Dendritic cell treated with granulocyte-macrophage colony-stimulating factor and Interleukin-4, amounts not matched to agents 40 ng/mL and 50 ng/mL, for 4 days (primary cell): Measurements from ENCODE around the gene TREX2.

ENCODE experiments used
- H3K27ac Mint-ChIP-seq: one replicate; pipeline ENCODE4 v1.8.0; 2022; ENCODE audit warnings: mild to moderate bottlenecking, mixed read lengths
- H3K27me3 Mint-ChIP-seq: one replicate; pipeline ENCODE4 v1.8.0; 2022; ENCODE audit warnings: mild to moderate bottlenecking, mixed read lengths
- H3K36me3 Mint-ChIP-seq: one replicate; pipeline ENCODE4 v1.8.0; 2022; ENCODE audit warnings: low read depth, mixed read lengths
- H3K4me1 Mint-ChIP-seq: one replicate; pipeline ENCODE4 v1.8.0; 2022; ENCODE audit warnings: low read depth, mixed read lengths
- H3K4me3 Mint-ChIP-seq: one replicate; pipeline ENCODE4 v1.8.0; 2022; ENCODE audit warnings: mild to moderate bottlenecking, moderate library complexity, mixed read lengths
- H3K9me3 Mint-ChIP-seq: one replicate; pipeline ENCODE4 v1.8.0; 2022; ENCODE audit warnings: mixed read lengths
- intact Hi-C: fragments of 100-400 bp; cut with micrococcal nuclease; formaldehyde crosslinking; loops from one replicate; pipeline ENCODE4 v1.15.0; 2022

Gene TREX2

GRCh38 chrX:153420851-153421599 lies 24.8 kb downstream of the TREX2 start:
- H3K27ac Mint-ChIP-seq = no peak overlapping the region
- no peaks in the 10 kb centered on the region for H3K27me3 Mint-ChIP-seq
- peaks cover 29% of the 10 kb centered on the region for H3K36me3 Mint-ChIP-seq
- no peak overlapping the region for H3K4me3 Mint-ChIP-seq
- H3K4me1 Mint-ChIP-seq = peaks cover 16% of the 10 kb centered on the region
- intact Hi-C loops = no loop called here
- no peaks in the 10 kb centered on the region for H3K9me3 Mint-ChIP-seq

- Mint-ChIP-seq H3K9me3 (no peaks in the 10 kb centered on the region), H3K27ac (no peak overlapping the region), H3K36me3 (peaks cover 29% of the 10 kb centered on the region), H3K4me1 (peaks cover 36% of the 10 kb centered on the region), H3K27me3 (peaks cover 1% of the 10 kb centered on the region), H3K4me3 (no peak overlapping the region)
- intact Hi-C loops = no loop called here
Measured at GRCh38 chrX:153417637-153418036, 28.2 kb downstream of the TREX2 start.

DNA sequence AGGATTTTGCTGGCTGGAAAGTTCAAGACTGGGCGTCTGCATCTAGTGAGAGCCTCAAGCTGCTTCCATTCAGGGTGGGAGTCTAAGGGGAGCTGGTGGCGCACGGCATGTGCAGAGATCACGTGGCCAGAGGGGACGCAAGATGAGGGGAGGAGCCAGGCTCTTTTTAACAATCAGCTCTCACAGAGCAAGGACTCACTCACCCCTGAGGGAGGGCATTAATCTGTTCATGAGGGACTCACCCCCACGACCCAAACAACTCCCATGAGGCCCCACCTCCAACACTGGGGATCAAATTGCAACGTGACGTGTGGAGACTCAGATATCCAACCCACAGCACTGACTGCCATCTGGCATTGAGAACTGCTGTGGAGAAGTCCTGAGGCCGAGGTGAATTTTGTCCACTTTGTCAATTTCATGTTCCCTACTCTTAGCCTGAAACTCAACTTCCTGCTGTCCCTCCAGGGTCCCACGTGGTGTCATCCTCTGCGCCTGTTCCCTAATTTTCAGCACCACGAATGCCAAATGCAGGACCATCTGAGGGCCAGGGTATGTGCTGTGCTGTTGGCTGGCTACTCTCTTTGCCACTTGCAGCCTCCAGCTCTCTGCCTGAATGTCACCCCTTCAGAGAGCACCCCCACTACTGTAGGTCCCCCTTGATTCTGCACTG lies 28.9 kb downstream of the TREX2 start:
- no peak overlapping the region for H3K4me3 Mint-ChIP-seq
- peak overlapping the region; percentile 60 for H3K27ac Mint-ChIP-seq
- no peaks in the 10 kb centered on the region for H3K9me3 Mint-ChIP-seq
- H3K27me3 Mint-ChIP-seq = peaks cover 7% of the 10 kb centered on the region
- peaks cover 44% of the 10 kb centered on the region for H3K4me1 Mint-ChIP-seq
- intact Hi-C loops = no loop called here
- H3K36me3 Mint-ChIP-seq = peaks cover 29% of the 10 kb centered on the region

GRCh38 chrX:153414856-153415510 lies 30.9 kb downstream of the TREX2 start:
- intact Hi-C loops = no loop called here
- no peaks in the 10 kb centered on the region for H3K9me3 Mint-ChIP-seq
- peaks cover 8% of the 10 kb centered on the region for H3K27me3 Mint-ChIP-seq
- H3K27ac Mint-ChIP-seq = no peak overlapping the region
- no peak overlapping the region for H3K4me3 Mint-ChIP-seq
- H3K36me3 Mint-ChIP-seq = peaks cover 9% of the 10 kb centered on the region
- peaks cover 51% of the 10 kb centered on the region for H3K4me1 Mint-ChIP-seq

DNA sequence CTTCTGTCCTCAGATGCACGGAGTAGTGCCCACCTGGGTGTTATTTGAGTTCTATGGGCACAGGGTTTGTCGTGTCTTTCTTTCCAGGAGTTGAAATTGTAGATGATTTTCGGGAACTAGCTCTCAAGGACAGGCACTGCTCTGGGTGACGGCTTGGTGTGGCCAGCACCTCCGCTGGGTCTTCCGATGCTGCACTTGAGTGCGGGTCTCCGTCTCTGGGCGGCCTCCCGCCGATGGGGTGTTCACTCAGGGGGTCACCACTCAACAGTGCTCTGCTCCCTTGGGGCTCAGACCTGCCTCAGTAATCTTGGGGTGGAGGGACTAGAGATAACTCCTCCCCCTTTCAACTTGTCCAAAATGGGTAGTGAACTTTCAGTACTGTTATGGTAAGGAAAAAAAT lies 32.1 kb downstream of the TREX2 start:
- intact Hi-C loops = no loop called here
- no peak overlapping the region for H3K27ac Mint-ChIP-seq
- peaks cover 51% of the 10 kb centered on the region for H3K4me1 Mint-ChIP-seq
- peaks cover 6% of the 10 kb centered on the region for H3K36me3 Mint-ChIP-seq
- H3K27me3 Mint-ChIP-seq = peaks cover 8% of the 10 kb centered on the region
- no peaks in the 10 kb centered on the region for H3K9me3 Mint-ChIP-seq
- no peak overlapping the region for H3K4me3 Mint-ChIP-seq

GRCh38 chrX:153412746-153413720 lies 32.8 kb downstream of the TREX2 start:
- intact Hi-C loops = no loop called here
- no peaks in the 10 kb centered on the region for H3K9me3 Mint-ChIP-seq
- H3K36me3 Mint-ChIP-seq = no peaks in the 10 kb centered on the region
- H3K27ac Mint-ChIP-seq = peak overlapping the region; percentile 72
- peaks cover 8% of the 10 kb centered on the region for H3K27me3 Mint-ChIP-seq
- peak overlapping the region; percentile 78 for H3K4me3 Mint-ChIP-seq
- H3K4me1 Mint-ChIP-seq = peaks cover 51% of the 10 kb centered on the region

DNA sequence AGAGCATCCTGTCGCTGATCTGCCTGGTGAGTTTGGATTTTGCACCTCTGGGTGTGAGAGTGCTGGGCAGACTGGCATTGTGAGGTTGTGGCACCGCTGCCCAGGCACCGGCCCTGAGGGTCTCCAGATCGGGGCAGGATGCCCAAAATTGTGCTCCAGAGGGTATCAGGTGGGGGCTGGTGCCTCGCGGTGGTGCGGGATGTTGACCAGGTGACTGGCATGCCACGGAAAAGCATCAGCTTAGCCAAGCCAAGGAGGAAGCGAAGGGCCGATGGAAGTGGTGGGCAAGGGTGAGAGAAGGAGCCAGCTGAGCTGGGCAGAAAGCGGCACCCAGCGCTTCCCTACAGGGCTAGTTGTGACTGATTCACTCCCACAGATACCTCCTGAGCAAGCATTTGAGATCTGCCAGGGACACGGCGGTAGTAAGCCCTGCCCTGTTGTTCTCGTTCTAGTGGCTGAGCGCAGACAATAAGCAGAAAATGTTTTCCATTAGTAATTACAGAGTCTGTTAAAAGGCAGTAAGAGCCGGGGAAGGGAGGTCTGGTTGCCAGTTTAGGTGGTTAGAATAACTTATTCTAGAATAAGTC lies 33.8 kb downstream of the TREX2 start:
- Mint-ChIP-seq H3K9me3 (no peaks in the 10 kb centered on the region), H3K4me3 (peak overlapping the region; percentile 78), H3K27me3 (peaks cover 8% of the 10 kb centered on the region), H3K36me3 (no peaks in the 10 kb centered on the region), H3K27ac (peak overlapping the region; percentile 72), H3K4me1 (peaks cover 45% of the 10 kb centered on the region)
- intact Hi-C loops = no loop called here

- intact Hi-C loops = no loop called here
- Mint-ChIP-seq H3K36me3 (no peaks in the 10 kb centered on the region), H3K27me3 (peaks cover 8% of the 10 kb centered on the region), H3K27ac (peak within 1 kb of the TSS; percentile 72), H3K4me3 (peak within 1 kb of the TSS; percentile 78), H3K4me1 (peaks cover 39% of the 10 kb centered on the region), H3K9me3 (no peaks in the 10 kb centered on the region)
Measured at GRCh38 chrX:153411255-153411987, 34.4 kb downstream of the TREX2 start, which contains the start of gene ZFP92. Gene ZFP92, plus strand, starts transcription at chrX:153411472. Its CDS starts 6,851 bp downstream, at chrX:153418323.

DNA sequence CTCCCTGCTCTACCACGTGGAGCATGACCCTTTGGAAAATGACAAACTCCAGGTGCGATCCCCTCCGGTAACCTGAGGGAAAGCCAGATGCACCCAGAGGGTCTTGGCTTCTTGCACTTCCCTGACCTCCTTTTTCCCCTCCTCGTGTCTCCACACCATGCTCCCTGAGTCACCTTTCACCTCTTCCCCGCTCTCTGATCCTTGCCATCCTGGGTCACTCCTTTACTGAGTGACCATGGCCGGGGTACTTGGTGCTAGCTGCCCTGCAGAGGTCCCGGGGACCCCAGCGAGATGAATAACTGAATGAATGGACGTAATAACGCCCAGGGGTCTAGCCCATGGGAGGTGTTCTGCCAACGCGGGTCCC lies 35.0 kb downstream of the TREX2 start:
- peak overlapping the region; percentile 70 for H3K27ac Mint-ChIP-seq
- peak overlapping the region; percentile 37 for H3K4me3 Mint-ChIP-seq
- no peaks in the 10 kb centered on the region for H3K9me3 Mint-ChIP-seq
- peaks cover 33% of the 10 kb centered on the region for H3K4me1 Mint-ChIP-seq
- peaks cover 8% of the 10 kb centered on the region for H3K27me3 Mint-ChIP-seq
- H3K36me3 Mint-ChIP-seq = no peaks in the 10 kb centered on the region
- intact Hi-C loops = no loop called here

DNA sequence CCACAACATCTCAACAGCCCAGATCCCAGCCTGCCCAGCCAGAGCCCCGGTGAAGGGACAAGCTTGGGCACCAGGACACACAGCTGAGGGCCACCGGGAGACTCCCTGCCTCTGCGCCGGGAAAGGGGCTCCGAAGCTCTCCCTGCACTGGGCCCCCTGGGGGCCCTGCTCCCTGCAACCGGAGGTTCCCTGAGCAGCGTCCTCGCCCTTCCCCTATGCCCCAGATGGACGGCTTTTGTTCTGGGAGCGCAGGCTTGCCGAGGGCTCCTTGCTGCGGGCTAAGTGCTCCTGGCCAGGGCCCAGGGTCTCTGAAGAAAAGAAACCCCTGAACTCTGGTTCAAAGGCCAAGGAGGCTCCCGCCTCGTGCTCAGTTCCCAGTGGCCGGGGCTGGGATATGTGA lies 35.5 kb downstream of the TREX2 start:
- intact Hi-C loops = no loop called here
- H3K4me3 Mint-ChIP-seq = no peak overlapping the region

DNA sequence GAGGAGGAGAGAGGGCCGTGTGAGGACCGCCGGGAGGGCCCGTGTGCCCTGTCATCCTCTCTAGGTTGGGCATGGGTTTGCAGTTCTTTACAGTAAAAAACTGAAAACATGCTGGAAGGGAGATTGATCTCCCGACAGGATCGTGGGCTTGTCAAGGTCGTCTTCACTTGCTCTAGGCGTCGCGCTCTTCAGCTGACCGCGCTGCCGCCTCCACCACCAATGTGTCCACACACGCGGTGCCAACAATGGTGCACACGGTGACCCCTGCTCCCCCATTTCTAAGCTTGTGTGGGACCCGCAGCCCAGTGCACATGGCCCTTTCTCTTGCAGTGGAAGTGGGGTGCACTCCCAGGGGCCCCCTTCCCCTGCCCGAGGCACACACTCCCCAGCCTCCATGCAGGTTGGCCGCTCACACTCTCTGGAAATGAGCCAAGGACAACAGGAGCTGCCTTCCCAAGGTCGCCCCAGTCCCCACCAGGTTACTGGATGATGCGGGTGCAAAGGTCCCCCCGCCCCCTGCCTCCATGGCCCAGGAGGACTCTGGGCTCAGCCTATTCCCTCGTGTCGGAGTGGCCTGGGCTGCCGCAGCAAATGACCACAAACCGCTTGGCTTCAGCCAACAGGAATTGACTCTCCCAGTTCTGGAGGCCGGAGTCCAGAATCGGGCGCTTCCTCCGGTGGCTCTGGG lies 36.3 kb downstream of the TREX2 start:
- intact Hi-C loops = no loop called here
- H3K4me1 Mint-ChIP-seq = peaks cover 24% of the 10 kb centered on the region

More for the DNA sequence above, 35.5 kb downstream of the TREX2 start:
- Mint-ChIP-seq H3K36me3 (no peaks in the 10 kb centered on the region), H3K27me3 (peaks cover 7% of the 10 kb centered on the region), H3K9me3 (no peaks in the 10 kb centered on the region), H3K27ac (no peak overlapping the region), H3K4me1 (peaks cover 29% of the 10 kb centered on the region)

DNA sequence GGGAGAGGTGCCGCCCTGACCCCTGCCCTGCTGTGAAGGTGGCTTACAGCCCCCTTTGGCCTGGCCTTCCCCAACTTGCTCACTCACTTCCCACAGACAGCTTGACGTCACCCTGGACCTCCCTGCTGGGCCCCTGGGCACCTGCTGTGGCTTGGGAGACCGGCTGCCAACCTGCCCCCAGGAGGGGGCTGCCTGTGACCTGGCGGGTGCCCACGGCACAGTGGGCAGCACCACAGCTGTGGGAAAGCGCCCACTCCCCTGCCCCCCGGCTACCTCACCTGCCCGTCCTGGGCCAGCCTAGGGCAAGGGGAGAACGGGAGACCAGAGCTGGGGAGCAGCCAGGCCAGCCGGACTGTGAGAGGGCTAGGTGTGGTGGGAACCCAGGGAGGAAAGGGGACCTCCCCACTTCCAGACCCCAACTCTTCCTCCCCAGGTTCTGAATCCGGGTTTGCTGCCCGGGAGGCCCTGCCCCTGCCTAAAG lies 36.9 kb downstream of the TREX2 start:
- Mint-ChIP-seq H3K27me3 (peaks cover 10% of the 10 kb centered on the region), H3K4me1 (peaks cover 23% of the 10 kb centered on the region), H3K27ac (no peak overlapping the region), H3K9me3 (no peaks in the 10 kb centered on the region), H3K36me3 (no peaks in the 10 kb centered on the region), H3K4me3 (no peak overlapping the region)
- intact Hi-C loops = no loop called here

More for the DNA sequence above, 36.3 kb downstream of the TREX2 start:
- Mint-ChIP-seq H3K36me3 (no peaks in the 10 kb centered on the region), H3K27ac (no peak overlapping the region), H3K27me3 (peaks cover 9% of the 10 kb centered on the region), H3K4me3 (no peak overlapping the region), H3K9me3 (no peaks in the 10 kb centered on the region)
